NCI-H526 treated with DMSO at 0.1 percent for 48 hours (cell line): ENCODE measurements around the gene NR5A1.

Experiments used
- DNase-seq: peaks from one replicate; lab custom pipeline; 2025; lab: John Stamatoyannopoulos, UW

Gene NR5A1

DNA sequence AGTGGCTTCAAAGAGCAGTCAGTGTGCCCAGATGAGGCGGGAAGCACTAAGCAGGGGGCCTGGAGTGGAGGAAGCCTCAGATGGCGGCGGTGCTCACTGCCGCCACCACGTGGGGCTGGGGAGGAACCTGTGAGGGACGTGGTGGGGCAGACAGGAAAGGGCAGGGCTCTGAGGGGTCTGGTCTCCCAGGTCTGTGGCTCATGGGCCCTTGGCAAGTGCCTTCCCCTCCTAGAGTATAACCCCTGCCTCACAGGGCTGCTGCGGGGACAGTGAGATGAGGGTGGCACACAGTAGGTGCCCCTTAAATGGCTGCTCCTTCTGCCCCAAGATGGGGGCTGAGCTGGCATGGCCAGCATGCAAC is 26.6 kb downstream of the NR5A1 start:
- DNase-seq, result no peak

DNA sequence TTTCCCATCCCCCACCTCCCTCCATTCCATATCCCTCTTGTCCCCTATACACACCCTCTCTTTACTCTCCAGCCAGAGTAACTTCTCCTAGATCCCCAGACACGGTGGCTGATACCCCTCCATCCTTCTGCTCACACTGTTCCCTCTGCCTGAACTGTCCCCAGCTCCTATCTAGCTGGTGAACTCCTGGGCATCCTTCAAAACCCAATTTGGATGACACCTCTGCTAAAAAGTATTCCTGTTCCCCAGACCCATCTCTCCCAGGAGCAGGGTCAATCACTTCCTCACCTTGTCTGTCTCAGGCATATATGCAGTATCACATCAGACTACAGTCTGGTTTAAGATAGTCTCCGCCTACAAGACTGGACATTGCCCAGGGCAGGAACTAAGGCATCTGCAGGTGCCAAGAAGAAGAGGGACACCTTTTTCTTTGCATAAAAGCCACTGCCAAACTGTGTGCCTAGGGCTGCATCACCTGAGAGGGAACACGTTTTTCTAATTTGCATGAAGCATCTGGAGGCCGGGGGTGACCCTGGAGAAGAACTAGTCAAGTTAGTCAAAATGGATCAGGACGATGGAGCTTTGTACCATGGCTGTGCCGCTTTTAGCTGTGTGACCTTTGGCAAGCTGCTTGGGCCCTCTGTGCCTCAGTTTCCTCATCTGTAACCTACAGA is 27.1 kb downstream of the NR5A1 start:
- no peak for DNase-seq

DNA sequence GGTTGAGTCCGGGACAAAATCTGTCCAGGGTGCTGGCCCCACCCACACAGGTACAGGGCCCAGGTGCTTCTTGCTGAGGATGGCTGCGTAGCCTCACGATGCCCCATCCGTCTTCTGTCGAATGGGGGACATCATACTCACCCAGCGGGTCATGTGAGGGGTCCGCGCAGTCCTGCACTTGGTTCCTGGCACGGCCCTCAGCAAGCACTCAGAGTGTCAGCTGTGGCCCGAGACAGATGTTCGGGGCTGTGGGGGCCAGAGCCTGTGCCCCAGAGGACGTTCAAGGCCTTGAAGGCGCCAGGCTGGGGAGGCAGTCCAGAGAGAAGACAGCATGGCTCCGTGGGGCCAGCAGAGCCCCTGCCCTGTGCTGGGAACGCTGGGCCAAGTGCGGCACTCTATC is 27.8 kb downstream of the NR5A1 start:
- no peak for DNase-seq

DNA sequence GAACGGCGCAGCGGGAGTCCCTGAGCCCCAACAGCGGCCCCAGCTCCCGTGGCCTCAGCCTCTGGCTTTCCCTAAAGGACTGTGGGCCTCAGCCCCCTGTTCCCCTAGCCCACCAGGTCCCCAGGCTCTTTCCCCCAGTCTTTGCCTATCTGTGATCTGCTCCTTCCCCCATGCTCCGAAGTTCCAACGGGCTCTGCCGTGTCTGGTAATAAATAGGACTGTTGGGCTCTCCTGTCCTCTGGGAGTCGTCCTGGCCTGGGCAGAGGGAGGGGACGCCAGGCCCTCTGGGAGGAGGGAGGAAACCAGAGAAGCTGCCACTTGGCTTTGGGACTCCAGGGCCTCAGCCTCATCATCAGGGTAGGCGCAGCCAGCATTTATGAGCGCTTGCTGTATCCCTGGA is 28.8 kb downstream of the NR5A1 start:
- peak; percentile 26 for DNase-seq

- DNase-seq, result peak; percentile 19
These were observed 29.4 kb downstream of the NR5A1 start for GRCh38 chr9:124477648-124478285.

DNA sequence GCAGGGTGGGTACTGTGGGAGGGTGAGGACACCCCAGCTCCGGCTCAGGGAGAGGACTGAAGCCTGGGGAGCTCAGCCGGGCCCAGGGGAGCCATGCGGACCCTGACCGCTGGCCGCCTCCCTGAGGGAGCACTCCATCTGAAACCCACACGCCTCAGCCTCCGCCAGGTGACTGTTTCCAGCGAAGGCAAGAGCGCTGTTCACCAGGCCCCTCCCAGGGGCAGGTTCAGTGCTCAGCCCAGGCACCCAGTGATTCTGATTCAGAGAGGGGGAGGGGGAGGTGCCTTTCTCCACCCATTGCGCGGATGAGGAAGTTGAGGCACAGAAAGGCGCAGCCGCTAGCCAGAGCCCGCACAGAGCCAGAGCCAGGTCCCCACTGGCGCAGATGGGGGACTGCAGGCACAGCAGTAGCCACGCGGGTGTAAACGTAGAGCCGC is 30.0 kb downstream of the NR5A1 start:
- no peak for DNase-seq

- no peak for DNase-seq
These were observed 31.1 kb downstream of the NR5A1 start for GRCh38 chr9:124475868-124476690.

DNA sequence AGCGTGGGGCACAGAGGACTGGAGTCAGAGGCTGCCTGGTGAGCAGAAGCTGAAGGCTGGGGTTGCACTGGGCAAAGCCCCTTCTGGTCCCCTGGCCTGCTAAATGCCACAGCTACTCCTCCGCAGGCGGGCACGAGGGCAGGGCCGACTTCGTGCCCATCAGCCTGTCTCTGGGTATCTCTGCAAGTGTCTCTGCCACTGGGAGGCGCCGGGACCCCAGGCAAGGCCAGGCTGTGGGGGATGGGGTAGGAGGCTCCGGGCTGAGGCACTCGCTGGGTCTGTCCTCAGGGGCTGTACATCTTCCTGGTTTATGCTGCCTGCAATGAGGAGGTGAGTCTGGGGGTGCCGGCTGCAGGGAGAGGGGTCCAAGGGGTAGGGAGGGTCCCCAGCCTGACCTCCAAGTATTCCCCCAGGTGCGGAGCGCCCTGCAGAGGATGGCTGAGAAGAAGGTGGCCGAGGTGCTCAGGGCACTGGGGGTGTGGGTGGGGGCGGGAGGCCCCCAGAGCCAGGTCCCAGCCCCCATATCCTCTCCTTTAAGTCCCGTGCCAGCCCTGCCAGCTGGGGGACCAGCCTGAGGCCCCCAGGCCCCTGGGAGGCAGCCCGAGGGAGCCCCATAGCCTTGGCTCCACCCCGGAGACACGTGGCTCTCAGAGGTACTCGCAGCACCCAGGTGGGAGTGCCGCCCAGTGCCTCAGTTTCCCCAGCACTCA is 31.9 kb downstream of the NR5A1 start:
- DNase-seq, result no peak

DNA sequence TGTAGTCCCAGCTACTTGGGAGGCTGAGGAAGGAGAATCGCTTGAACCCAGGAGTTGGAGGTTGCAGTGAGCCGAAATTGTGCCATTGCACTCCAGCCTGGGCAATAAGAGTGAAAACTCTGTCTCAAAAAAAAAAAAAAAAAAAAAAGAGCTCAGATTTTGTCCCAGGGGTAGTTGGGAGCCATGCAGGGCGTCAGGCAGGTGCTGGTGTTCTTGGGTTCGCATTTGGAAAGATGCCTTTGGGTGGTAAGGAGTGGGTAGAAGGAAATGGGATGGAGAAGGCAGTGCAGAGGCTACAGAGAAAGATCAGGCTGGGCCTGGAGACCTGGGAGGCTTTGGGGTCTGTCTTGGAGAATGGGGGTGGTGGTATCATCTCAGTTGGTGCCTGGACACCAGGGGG is 33.0 kb downstream of the NR5A1 start:
- DNase-seq, result no peak

DNA sequence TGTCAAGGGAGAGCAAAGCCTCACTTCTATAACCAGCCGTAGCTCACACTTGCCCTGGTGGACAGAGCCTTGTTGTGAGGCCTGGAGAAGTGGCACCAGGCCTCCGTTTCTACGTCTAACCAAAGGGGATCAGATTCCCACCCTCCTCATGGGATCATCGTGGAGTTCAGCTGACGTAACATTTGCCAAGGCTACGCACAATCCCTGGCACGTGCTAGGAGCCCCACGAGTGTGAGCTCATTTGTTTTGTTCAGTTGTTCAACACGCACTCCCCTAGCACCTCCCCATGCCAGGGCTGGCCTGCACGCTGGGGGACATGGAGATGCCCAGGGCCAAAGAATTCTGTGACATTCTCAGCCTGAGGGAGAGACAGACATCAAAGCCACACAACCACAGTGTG is 33.9 kb downstream of the NR5A1 start:
- DNase-seq, result no peak

DNA sequence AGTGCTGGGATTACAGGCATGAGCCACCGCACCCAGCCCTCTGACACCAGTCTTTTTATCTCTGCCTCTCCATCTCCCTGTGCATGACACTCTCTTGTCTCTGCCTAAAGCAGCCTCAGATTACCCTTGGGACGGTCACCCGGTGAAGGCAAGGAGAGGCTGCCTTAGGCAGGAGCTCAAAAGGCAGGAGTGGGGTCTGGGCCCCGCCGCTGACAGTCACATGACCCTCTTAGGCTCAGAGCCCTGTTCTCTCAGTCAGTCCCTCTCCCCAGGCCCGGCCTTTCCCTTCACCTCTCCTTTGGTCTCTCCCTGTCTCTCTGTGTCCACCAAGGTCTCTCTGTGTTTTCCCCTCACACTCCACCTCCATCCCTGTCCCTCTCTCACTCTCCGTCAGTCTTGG is 34.4 kb downstream of the NR5A1 start:
- no peak for DNase-seq

DNA sequence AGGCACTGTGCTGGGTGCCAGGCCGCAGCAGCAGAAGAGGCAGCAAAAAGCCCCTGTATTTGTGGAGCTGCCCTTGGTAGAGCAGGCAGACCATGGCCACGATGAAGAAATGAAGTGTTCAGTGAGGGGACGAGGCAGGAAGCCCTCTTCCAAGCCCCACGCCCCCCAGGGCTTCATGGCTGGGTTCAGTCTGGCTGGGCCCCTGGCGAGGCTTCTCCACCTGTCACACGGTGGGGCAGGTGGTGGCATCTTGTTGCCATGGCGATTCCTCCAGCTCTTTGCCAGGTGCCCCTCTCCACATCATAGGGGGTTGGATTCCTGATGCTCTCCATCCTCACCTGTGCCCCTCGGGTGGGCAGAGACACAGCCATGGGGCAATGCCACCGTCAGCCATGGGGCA is 35.4 kb downstream of the NR5A1 start:
- no peak for DNase-seq

- no peak for DNase-seq
These were observed 36.5 kb downstream of the NR5A1 start for GRCh38 chr9:124470726-124471125.

DNA sequence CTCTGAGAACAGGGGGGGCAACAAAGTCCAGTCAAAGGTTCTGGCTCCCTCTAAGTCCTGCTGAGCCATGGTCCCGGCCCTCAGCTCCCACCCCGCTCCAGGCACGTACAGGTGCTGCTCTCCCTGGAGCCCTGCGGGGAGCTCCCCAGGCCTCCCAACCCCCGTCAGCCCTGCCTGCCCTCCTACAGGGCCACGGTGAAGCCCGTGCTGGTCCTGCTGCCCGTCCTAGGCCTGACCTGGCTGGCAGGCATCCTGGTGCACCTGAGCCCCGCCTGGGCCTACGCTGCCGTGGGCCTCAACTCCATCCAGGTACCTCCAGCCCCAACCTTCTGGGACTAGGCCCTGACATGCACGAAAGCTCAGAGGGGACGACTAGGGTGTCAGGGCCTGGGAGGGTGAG is 36.9 kb downstream of the NR5A1 start:
- no peak for DNase-seq

GRCh38 chr9:124469011-124469832 is 38.0 kb downstream of the NR5A1 start:
- DNase-seq, result no peak

DNA sequence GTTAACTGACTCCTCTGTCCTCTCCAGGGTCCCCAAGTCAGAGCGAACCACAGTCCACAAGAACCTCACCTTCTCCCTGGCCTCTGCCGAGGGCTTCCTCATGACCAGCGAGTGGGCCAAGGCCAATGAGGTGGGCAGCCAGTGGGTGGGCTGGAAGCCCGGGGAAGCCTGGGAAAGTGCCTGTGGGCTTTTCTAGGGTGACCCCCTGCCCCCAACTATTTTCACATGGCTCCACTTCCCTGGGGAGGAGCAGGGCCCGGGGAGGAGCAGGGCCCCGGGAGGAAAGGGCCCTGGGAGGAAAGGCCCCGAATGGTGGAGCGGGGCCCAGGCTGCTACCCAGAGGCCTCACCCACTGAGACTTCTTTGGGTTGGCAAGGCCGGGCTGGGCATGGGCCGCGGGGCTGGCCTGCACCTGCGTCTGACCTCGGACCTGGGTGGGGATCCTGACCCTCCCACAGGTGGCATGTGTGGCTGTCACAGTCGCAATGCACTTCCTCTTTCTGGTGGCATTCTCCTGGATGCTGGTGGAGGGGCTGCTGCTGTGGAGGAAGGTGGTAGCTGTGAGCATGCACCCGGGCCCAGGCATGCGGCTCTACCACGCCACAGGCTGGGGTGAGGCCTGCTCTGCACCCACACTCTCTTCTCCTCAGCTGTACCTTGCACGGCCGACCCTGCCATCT is 39.0 kb downstream of the NR5A1 start:
- no peak for DNase-seq

GRCh38 chr9:124467410-124468060 is 39.7 kb downstream of the NR5A1 start:
- no peak for DNase-seq

- DNase-seq, result no peak
These were observed 41.5 kb downstream of the NR5A1 start for GRCh38 chr9:124465736-124466135.

GRCh38 chr9:124462739-124463138 is 44.5 kb downstream of the NR5A1 start:
- no peak for DNase-seq

- no peak for DNase-seq
These were observed 48.8 kb downstream of the NR5A1 start for GRCh38 chr9:124458441-124458840.
